ENCODE data around the gene HMCN1.

Gene HMCN1

DNA sequence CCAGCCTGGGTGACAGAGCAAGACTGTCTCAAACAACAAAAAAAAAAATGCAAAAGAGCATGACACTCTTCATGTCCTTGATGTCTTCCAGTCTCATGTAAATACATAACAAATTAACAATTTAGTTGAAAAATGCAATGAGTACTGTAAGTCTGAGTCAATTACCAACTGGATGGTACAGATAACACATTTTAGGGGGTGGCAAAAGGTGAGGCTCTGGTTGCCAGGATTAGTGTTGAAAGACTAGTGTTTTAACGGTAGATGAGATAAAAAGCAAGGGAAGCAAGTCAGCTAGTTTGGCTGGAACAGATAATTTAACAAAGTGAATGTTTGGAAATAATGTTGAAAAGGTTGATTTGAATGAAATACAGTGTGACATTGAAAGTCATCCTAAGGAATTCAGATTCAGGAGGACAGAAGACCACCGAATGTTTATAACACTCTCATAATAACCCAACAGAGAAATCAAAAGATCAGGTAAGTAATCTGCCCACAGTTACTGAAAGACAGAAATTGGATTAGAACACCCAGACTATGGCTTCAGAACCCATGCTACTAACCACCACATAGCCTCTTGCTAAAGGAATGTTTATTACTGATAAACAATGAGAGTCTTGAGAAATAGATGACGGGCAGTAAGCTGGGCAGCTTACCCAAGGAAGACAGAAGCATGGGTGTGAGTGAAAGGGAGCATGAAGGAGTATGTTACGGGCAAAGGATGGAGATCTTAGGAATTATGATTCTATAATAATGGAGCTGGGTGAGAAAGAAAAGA lies 312.4 kb downstream of the HMCN1 start:
- DNase-seq, result peak; percentile 41

GRCh38 chr1:186050360-186050759 lies 316.2 kb downstream of the HMCN1 start:
- no peak for DNase-seq

- DNase-seq, result no peak
Observed at GRCh38 chr1:186054003-186054402, 319.8 kb downstream of the HMCN1 start.

GRCh38 chr1:186054932-186055331 lies 320.7 kb downstream of the HMCN1 start:
- DNase-seq, result no peak

- DNase-seq, result no peak
Observed at GRCh38 chr1:186055846-186056245, 321.7 kb downstream of the HMCN1 start.

DNA sequence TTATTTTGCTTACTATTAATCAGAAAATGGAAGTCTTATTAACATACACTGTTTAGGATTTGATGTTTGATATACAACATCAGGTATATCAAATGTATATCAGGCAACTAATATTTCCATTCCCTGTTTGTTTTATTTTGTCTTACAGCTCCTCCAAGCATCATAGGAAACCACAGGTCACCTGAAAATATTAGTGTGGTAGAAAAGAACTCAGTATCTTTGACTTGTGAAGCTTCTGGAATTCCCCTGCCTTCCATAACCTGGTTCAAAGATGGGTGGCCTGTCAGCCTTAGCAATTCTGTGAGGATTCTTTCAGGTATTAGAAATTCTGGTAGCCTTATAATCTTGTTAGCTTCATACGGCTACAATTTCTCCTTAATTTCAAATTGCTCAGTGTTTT lies 322.9 kb downstream of the HMCN1 start:
- no peak for DNase-seq

DNA sequence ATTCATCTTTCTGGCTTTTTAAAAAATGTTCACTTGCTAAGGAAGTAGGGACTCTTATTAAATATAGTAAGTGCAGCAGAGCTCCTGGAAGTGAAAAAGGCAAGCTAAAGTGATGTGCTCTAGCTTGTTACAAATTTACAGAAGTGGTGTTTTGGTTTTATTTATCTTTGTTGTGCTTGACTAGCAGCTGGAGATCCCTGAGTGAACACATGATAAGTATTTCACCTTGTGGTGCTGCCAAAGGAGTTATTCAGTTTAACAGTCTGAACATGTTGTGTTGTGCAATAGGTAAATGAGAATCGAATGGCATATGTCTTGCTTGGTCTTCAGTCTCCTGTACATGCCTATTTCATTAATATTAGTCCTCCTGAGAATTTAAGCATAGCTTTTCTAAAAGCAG lies 325.1 kb downstream of the HMCN1 start:
- no peak for DNase-seq

- no peak for DNase-seq
Observed at GRCh38 chr1:186059752-186060151, 325.6 kb downstream of the HMCN1 start.

DNA sequence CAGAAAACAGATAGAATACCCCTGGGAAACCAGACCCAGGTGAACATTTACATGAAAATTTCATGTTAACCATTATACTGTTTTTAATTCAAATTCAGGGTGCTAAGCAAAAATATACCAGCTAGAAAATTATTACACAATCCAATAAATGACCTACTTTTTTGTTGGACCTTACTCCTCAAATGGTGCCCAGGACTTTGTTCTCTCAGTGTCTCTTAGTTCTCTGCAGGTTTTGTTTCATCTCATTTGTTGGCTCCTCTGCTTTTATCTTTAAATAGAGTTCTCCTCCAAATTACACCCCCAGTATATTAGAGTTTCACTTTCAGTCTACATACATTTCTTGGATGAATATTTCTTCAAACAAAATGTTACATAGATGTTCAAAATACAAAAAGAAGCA lies 326.0 kb downstream of the HMCN1 start:
- no peak for DNase-seq

DNA sequence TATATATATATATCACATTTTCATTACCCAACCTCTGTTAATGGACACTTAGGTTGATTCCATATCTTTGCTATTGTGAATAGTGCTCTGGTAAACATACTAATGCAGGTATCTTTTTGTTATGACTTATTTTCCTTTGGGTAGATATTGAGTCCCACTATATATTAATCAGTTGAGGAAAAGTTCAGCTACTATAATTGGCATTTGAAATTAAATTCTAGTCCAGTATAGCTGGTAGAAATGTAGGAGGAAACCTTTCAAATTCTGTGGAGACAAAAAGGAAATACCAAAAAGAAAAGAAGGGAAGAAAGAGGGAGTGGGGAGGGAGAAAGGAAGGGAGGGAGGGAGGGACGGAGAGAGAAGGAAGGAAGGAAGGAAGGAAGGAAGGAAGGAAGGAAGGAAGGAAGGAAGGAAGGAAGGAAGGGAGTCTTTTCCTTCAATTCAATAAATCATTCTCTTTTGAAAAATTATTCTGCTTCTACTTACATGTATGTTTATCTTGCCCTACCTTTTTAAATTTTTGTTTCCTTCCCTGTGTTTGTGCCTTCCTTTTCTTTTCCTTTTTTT lies 329.0 kb downstream of the HMCN1 start:
- no peak for DNase-seq

DNA sequence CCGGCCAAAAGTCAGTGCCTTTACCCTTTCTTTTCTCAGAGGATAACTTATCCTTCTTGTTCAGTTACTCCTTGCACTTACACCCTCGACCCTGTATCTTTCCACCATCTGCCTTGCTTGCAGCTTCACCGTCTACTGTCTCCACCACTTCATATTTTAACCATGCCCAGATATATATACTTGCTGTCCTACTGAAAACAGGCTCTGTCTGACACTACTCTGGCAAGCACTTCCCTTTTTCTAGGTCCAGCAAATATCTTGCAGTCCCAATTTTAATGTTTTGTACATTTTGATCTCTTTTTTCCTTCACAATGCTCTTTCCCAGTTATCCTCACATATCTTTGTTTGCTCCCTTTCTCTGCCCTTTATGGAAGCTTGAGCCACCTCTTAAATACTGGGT lies 332.2 kb downstream of the HMCN1 start:
- DNase-seq, result peak; percentile 24

- DNase-seq, result no peak
Observed at GRCh38 chr1:186073697-186074096, 339.5 kb downstream of the HMCN1 start.

DNA sequence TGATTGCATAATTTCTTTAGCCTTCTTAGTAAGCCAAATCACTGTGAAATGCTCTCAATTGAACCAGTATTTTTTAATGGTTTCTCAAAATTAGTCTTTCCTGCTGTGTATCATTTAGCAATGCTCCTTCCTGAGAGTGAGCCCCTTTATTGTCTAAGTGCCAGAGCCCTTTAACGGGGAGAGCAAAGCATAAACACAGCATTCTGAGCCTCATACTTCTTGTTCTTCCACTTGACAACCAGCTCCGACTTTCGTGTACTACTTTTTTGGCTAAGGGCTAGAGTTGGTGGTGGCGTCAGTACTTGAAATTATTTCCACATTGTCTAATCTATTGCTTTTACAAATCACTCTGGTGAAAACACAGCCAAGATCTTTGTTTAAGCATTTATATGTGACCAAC lies 341.8 kb downstream of the HMCN1 start:
- DNase-seq, result no peak

- no peak for DNase-seq
Observed at GRCh38 chr1:186078245-186078644, 344.1 kb downstream of the HMCN1 start.

DNA sequence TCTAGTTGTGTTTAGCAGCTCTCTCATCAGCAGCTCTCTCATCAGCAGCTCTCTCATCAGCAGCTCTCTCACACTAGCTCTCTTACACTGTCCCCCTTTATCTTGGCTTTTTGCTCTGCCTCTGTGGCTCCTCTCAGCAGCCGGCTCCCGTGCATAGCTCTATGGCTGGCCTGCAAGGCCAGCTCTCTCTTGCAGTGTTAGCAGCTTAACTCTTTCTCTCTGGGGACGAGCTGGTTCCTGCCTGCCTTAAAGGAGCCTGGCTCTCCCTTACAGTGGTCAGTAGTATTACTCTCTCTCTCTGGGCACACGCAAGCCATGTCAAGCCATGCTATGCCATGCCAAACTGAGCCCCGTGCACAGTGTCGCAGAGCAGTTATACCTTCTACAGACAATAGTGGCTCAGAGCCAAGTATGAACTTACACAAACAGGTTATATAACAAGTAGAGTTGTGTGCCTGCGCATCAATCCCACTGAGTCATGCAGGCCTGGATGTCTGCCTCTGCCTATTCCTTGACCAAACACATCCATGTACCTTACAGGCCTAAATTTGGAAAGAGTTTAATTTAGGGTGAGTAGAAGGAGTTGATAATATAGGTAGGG lies 345.0 kb downstream of the HMCN1 start:
- no peak for DNase-seq

DNA sequence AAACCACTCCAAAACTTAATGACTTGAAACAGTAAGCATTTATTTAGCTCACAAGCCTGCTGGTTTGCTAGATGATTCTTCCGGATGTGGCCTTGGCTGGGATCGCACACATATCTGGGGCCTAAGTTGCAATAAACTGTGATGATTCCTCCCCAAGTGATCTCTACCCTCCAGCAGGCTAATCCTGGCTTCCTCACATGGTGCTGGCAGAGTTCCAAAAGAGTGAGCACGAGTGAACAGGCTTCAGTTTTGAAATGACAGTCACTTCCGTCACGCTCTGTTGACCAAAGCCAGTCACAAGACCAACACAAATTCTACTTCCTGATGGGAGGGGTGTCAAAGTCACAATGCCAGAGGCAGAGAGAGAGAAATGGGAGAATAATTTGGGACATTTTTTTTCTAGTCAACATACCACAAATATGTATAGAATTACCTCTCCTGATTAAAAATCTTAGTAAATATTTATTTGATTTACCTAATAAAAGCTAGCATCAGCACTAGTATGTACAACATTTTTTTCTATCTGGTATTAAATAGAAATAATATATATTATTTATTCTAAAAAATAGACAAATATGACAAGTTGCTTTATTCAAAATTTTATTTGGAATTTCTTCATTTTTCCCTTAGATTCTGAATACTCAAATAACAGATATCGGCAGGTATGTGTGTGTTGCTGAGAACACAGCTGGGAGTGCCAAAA lies 348.2 kb downstream of the HMCN1 start:
- peak; percentile 88 for DNase-seq

DNA sequence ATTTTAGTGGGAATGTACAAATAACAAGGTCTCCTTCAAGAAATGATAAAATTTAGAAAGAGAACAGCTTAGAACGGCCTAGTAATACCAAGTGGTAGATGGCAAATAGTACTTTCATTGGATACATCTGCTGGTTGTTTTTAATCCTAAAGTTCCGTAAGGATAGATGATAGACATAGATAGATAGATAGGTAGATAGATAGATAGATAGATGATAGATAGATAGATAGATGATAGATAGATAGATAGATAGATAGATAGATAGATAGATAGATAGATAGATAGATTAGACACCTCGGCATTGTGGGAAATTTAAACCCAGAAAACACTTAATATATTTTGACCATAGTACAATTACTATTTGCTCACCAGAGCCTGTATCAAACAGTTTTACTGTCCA lies 352.4 kb downstream of the HMCN1 start:
- DNase-seq, result no peak

DNA sequence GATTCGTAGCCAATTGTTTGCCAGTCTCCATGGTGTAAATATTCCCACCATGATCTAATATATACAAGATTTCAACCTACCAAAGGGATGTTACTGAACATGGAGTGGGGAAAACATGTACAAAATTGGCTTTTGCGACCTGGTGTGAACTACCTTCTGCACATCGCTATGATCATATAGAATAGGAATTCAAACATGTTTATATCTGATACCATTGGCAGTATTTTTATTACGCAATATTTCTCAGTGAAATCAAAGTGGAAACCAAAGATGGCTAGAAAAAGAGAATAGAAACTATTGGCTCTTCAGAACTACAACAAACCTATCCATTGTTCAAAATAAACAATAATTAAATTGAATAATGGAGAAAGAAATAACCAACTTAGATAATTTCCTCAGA lies 355.7 kb downstream of the HMCN1 start:
- no peak for DNase-seq

DNA sequence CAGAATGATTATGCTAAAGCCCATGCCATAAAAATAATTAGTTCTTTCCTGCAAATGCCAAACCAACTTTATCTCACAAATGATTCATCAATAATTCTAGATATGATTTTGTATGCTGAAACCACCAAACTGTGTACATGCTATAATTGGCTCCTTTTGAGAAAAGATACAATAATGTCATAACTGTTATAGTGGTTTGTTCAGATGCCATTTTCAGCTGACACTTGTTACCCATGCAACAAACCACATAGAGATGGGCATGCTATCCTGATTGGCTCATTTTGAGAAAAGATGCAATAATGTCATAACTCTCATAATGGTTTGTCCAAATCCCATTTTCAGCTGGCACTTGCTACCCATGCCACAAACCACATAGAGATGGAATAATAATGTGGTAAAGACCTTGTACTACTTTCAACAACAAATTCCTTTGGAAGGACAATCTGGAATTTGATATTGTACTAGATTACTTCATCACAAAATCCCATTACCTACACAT lies 357.1 kb downstream of the HMCN1 start:
- DNase-seq, result no peak

- peak; percentile 13 for DNase-seq
Observed at GRCh38 chr1:186093437-186093836, 359.2 kb downstream of the HMCN1 start.

- DNase-seq, result peak; percentile 6
Observed at GRCh38 chr1:186094172-186094571, 360.0 kb downstream of the HMCN1 start.

DNA sequence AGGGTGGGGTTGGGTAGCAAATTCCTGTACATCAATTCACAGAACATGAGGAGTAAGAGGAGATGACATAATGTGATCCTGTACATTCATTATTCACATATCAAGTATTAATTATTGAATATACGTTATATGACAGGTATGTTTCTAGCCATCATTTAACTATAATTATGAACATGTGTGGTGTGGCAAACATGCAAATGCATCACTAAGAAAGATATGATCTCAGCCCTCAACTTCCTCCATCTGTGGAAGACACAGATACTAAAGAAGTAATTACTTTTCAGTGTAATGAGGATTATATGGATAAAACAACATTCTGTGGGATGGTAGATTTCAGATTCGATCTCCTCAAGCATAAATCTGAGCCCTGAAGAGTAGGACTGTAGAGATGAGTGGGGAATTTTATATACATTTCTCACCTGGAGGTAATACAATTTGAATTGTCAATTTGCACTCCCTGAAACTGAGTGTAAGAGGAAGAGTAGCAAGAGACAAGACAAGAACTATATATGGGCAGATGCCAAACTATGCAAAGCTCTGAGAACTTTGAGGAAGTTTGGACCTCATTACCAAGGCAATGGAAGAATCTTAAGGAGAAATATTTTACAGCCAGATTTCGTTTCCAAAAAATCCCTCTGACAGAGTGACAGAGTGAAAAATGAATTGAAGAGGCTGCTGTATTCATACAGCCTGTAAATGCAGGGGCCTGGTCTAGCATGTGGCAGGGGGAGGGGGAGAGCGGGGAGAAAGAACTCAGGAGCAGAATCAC lies 365.3 kb downstream of the HMCN1 start:
- DNase-seq, result no peak

GRCh38 chr1:186102107-186102506 lies 367.9 kb downstream of the HMCN1 start:
- DNase-seq, result no peak
